ENCODE measurements around the gene CDR2L. TPM values are rescaled to one million over a fixed set of nuclear protein-coding genes. Genes with fewer than 3 reads are reported as not detected.

The CDR2L gene
- total and polyA plus RNA-seq, 2 experiments from 2014 or later = 8.0 to 16.4 TPM

DNA sequence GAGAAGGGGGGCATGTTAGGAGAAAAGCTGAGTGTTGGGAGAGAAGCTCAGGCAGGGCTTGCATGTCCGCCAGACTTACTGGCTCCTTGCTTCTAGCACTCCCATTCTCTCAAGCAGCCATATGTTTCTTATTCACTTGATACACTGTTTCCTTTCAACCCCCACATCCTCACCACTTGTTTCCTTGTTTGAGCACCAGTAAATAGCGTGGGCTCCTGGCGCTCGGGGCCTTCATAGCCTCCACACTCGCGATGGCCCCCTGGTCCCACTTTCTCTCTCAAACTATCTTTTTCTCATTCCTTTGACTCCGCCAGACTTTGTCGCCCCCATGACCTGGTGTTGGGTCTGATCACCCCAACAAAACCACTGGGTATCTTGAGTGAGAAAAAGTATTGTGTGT lies 42.7 kb downstream of the CDR2L start:
- no peak for DNase-seq (ENCODE audit: low read depth in 1 of 2, low spot score in 1 of 2)
- no peaks in the 10 kb centered on the region for H3K9me3 ChIP-seq (ENCODE audit: low read depth)

DNA sequence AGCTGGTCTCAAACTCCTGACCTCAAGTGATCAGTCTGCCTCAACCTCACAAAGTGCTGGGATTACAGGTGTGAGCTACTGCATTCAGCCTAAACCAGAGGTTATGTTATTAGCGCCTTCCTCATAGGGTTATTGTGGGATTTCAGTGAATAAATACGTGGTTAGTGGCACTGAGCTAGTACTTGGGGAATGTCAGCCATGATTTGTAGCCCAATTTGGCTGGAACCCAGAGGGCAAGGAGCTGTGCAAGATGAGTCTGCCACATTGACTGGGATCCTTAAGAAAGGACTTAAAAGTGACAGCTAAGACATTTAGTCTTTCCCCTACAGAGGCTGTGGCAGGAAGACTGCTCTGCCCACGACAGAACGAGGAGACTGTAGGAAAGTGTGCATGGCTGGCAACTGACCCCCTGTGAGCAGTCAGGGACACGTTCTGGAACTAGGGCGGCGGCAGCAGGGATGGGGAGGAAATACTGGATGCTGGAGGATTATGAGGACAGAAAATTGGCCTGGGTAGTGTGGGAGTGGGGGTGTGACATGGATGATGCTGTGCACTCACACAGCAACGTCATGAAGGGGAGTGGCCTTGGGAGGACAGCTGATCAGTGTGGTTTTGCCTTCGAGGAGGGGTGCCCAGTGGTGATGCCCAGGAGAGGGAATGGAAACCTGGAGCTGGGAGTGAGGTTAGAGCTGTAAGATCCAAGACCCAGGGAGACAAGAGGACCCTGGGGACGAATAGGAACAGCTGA lies 44.7 kb downstream of the CDR2L start:
- peak; percentile 41 to 85 for DNase-seq (ENCODE audit: low read depth in 1 of 2, low spot score in 1 of 2)
- Histone ChIP-seq H3K27me3 (no peaks in the 10 kb centered on the region), H3K4me1 (ENCODE audit: low read depth) (no peaks in the 10 kb centered on the region), H3K36me3 (no peaks in the 10 kb centered on the region), H3K9me3 (ENCODE audit: low read depth) (no peaks in the 10 kb centered on the region), H3K4me3 (no peak overlapping the region), H3K27ac (no peak overlapping the region)
- TF ChIP-seq, protein P1, sequence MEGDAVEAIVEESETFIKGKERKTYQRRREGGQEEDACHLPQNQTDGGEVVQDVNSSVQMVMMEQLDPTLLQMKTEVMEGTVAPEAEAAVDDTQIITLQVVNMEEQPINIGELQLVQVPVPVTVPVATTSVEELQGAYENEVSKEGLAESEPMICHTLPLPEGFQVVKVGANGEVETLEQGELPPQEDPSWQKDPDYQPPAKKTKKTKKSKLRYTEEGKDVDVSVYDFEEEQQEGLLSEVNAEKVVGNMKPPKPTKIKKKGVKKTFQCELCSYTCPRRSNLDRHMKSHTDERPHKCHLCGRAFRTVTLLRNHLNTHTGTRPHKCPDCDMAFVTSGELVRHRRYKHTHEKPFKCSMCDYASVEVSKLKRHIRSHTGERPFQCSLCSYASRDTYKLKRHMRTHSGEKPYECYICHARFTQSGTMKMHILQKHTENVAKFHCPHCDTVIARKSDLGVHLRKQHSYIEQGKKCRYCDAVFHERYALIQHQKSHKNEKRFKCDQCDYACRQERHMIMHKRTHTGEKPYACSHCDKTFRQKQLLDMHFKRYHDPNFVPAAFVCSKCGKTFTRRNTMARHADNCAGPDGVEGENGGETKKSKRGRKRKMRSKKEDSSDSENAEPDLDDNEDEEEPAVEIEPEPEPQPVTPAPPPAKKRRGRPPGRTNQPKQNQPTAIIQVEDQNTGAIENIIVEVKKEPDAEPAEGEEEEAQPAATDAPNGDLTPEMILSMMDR (IDR thresholded peaks at IDR 0.05; ENCODE audit: low read depth, low read length) = no peak

More for the DNA sequence above, 42.7 kb downstream of the CDR2L start:
- Histone ChIP-seq H3K27ac (no peak overlapping the region), H3K4me1 (ENCODE audit: low read depth) (no peaks in the 10 kb centered on the region), H3K4me3 (no peak overlapping the region), H3K36me3 (no peaks in the 10 kb centered on the region), H3K27me3 (no peaks in the 10 kb centered on the region)
- TF ChIP-seq, protein P1 (IDR thresholded peaks at IDR 0.05; ENCODE audit: low read depth, low read length) = no peak

DNA sequence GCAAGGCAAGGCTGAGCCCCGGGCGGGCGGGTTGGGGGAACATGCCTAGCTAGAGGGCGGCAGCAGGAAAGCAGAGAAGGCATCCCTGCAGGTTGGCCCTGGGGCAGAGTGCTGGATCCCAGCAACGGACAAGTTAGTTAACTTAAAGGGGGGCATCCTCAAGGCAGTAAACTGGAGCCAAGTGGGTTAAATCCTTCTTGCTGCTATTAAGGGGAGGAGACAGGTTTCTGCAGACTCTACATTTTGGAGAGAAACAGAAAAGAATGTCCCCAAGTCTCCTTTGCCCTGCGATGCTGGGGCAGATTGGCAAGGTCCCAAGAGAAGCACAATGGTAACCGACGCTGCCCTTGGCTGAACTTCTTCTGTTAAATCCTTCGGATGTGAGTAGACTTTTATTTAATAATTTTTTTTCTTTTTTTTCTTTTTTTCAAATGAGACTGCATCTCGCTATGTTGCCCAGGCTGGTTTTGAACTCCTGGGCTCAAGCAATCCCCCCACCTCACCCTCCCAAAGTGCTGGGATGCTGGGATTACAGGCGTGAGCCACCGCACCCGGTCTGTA lies 45.4 kb downstream of the CDR2L start:
- no peaks in the 10 kb centered on the region for H3K27me3 ChIP-seq
- TF ChIP-seq, protein P1 (IDR thresholded peaks at IDR 0.05; ENCODE audit: low read depth, low read length) = no peak
- peak overlapping the region; percentile 67 for H3K4me3 ChIP-seq
- no peaks in the 10 kb centered on the region for H3K36me3 ChIP-seq
- no peaks in the 10 kb centered on the region for H3K4me1 ChIP-seq (ENCODE audit: low read depth)
- no peaks in the 10 kb centered on the region for H3K9me3 ChIP-seq (ENCODE audit: low read depth)
- no peak overlapping the region for H3K27ac ChIP-seq
- peak in 1 of 2 donors; percentile 26 for DNase-seq (ENCODE audit: low read depth in 1 of 2, low spot score in 1 of 2)

DNA sequence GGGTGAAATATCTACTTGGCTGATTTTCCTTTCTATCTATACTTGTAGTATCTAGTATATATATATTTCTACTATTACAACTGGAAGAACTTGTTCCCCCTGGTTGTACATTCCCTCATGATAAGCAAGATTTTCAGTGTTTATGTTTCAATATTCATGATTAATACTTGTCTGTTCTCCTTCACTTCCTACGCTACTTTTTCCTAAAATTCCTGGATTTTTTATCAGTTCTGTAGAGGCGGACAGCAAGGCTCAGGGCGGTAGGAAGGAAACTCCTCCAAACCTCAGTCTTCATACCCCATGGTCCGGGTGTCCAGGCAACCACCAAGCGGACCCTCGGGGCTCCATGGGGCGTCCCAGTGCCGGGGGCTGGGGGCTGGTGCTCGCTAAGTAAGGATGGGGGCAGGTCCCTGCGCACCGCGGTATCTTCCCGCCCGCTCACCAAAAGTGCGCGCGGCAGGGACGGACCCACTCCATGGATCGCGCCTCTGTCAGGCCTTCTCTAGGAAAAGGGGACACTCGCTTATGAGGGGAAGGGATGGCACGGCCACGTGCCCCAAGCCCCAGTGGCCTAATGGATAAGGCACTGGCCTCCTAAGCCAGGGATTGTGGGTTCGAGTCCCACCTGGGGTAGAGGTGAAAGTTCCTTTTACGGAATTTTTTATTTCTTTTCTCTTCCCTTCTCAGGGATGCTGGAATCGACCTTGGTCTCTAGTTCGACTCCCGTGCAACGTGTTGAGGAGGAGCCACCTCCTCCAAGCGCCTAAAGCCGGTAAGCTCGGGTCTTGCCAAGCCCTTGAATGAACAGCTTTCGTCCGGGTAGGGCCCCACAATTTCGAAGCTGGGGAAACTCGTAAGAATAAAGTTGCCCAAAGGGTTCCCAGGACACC lies 46.2 kb downstream of the CDR2L start:
- DNase-seq (ENCODE audit: low read depth in 1 of 2, low spot score in 1 of 2) = peak; percentile 89 to 91
- TF ChIP-seq, protein P1 (IDR thresholded peaks at IDR 0.05; ENCODE audit: low read depth, low read length) = no peak
- no peaks in the 10 kb centered on the region for H3K4me1 ChIP-seq (ENCODE audit: low read depth)
- H3K9me3 ChIP-seq (ENCODE audit: low read depth) = no peaks in the 10 kb centered on the region
- no peaks in the 10 kb centered on the region for H3K27me3 ChIP-seq
- no peak overlapping the region for H3K27ac ChIP-seq
- H3K4me3 ChIP-seq = peak overlapping the region; percentile 67
- H3K36me3 ChIP-seq = peaks cover 4% of the 10 kb centered on the region

DNA sequence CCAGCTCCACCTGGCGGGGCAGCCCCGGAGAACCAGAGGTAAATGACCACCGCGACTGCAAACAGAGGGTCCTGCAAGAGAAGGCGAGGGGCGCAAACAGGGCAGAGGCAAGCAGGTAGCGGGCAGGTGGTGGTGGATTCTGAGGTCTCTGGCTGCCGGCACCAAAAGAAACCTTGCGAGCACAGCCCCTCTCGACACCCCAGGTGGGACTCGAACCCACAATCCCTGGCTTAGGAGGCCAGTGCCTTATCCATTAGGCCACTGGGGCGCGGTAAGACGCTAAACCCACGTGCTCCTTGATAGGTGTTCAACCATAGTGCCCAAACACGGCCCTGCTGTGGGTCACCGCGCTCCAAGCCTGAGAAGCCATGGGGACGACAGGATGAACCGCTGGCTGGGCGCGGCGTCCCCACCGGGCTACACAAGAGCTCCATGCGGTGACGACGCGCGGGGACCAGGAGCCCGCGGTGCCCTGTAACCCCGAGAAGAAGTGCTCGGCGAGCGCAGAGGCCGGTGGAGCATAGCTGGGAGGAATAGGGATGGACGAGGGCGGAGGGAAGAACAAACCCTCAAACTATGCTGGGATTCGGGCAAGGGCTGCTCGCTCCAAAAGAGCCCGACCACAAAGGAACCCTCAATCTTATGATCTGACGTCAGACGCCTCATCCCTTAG lies 46.9 kb downstream of the CDR2L start:
- H3K9me3 ChIP-seq (ENCODE audit: low read depth) = no peaks in the 10 kb centered on the region
- no peaks in the 10 kb centered on the region for H3K4me1 ChIP-seq (ENCODE audit: low read depth)
- H3K4me3 ChIP-seq = peak overlapping the region; percentile 67
- TF ChIP-seq, protein P1 (IDR thresholded peaks at IDR 0.05; ENCODE audit: low read depth, low read length) = peak; percentile 18
- H3K36me3 ChIP-seq = peaks cover 12% of the 10 kb centered on the region
- H3K27ac ChIP-seq = peak overlapping the region; percentile 91
- no peaks in the 10 kb centered on the region for H3K27me3 ChIP-seq
- peak; percentile 89 for DNase-seq (ENCODE audit: low read depth in 1 of 2, low spot score in 1 of 2)

Measured in cardiac muscle cell (in vitro differentiated cells and primary cell).